Lower leg skin (tissue), 3 donors: ENCODE data around the gene FIS1.

Source experiments
- POLR2A ChIP-seq, 2 donors: fragments of 450-650 bp; IDR thresholded peaks; one replicate each; pipeline ENCODE4 v1.6.1; 2016 to 2017; ENCODE audit warnings: antibody characterized with exemption in 2 of 2, mild to moderate bottlenecking in 1 of 2, moderate library complexity in 1 of 2
- TF ChIP-seq, protein P1 (sequence below), 3 donors: fragments of 450-650 bp; IDR thresholded peaks; one replicate each; pipeline ENCODE4 v1.5.1; 2016; ENCODE audit warnings: antibody characterized with exemption in 3 of 3, mild to moderate bottlenecking in 3 of 3, moderate library complexity in 2 of 3

DNA sequence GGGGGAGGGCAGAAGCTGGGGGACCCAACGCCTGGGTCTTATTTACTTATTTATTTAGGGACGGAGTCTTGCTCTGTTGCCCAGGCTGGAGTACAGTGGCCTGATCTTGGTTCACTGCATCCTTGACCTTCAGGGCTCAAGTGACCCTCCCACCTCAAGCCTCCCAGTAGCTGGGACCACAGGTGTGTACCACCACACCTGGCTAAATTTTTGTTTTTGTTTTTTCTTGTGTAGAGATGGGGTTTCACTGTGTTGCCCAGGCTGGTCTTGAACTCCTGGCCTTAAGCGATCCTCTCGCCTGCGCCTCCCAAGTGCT lies 42.3 kb downstream of the FIS1 start:
- TF ChIP-seq, protein P1, sequence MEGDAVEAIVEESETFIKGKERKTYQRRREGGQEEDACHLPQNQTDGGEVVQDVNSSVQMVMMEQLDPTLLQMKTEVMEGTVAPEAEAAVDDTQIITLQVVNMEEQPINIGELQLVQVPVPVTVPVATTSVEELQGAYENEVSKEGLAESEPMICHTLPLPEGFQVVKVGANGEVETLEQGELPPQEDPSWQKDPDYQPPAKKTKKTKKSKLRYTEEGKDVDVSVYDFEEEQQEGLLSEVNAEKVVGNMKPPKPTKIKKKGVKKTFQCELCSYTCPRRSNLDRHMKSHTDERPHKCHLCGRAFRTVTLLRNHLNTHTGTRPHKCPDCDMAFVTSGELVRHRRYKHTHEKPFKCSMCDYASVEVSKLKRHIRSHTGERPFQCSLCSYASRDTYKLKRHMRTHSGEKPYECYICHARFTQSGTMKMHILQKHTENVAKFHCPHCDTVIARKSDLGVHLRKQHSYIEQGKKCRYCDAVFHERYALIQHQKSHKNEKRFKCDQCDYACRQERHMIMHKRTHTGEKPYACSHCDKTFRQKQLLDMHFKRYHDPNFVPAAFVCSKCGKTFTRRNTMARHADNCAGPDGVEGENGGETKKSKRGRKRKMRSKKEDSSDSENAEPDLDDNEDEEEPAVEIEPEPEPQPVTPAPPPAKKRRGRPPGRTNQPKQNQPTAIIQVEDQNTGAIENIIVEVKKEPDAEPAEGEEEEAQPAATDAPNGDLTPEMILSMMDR (IDR thresholded peaks at IDR 0.05): no peak
- TF ChIP-seq POLR2A (IDR thresholded peaks at IDR 0.05): no peak
